Neuronal stem cell (in vitro differentiated cells): Measurements from ENCODE around the gene MARCHF3.

Source experiments
- DNase-seq: peaks from one replicate; pipeline ENCODE4 v3.0.0-alpha.2; 2013; ENCODE audit warnings: low spot score
- H2AFZ ChIP-seq: one replicate; pipeline ENCODE4 v1.6.1; 2013; ENCODE audit warnings: mild to moderate bottlenecking, low read length, inconsistent platforms
- H2AK5ac ChIP-seq: 2 replicates; pipeline ENCODE4 v1.6.1; 2013; ENCODE audit warnings: low read depth, mild to moderate bottlenecking, inconsistent platforms, low read length, moderate library complexity, mixed read lengths
- H2BK120ac ChIP-seq: 2 replicates; pipeline ENCODE4 v1.6.1; 2013; ENCODE audit warnings: low read depth, mild to moderate bottlenecking, inconsistent platforms, low read length, moderate library complexity, mixed read lengths
- H2BK12ac ChIP-seq: one replicate; pipeline ENCODE4 v1.6.1; 2013; ENCODE audit warnings: low read length, inconsistent platforms
- H2BK15ac ChIP-seq: 2 replicates; pipeline ENCODE4 v1.6.1; 2013; ENCODE audit warnings: mild to moderate bottlenecking, low read length, inconsistent platforms, mixed read lengths
- H2BK5ac ChIP-seq: one replicate; pipeline ENCODE4 v1.6.1; 2013; ENCODE audit warnings: inconsistent platforms, mild to moderate bottlenecking, low read length, moderate library complexity
- H3K14ac ChIP-seq: one replicate; pipeline ENCODE4 v1.6.1; 2013; ENCODE audit warnings: low read length, inconsistent platforms
- H3K18ac ChIP-seq: 2 replicates; pipeline ENCODE4 v1.6.1; 2013; ENCODE audit warnings: low read length, inconsistent platforms
- H3K23ac ChIP-seq: 2 replicates; pipeline ENCODE4 v1.6.1; 2013; ENCODE audit warnings: low read depth, mild to moderate bottlenecking, mixed read lengths, low read length, inconsistent platforms; ENCODE audit not compliant: poor library complexity
- H3K27ac ChIP-seq: replicated peaks from 3 replicates; pipeline ENCODE4 v1.5.1; 2013; ENCODE audit warnings: low read length, inconsistent platforms
- H3K27me3 ChIP-seq, 3 experiments: 2 replicates each; pipeline ENCODE4 v1.6.1; 2013; ENCODE audit warnings: low read length in 3 of 3, mild to moderate bottlenecking in 2 of 3, inconsistent platforms in 1 of 3, low read depth in 1 of 3, mixed read lengths in 1 of 3, moderate library complexity in 1 of 3; ENCODE audit not compliant: control insufficient read depth in 3 of 3, insufficient read depth in 3 of 3
- H3K36me3 ChIP-seq, 2 donors: replicated peaks in 1 of 2; 2 replicates each; pipeline ENCODE4 v1.6.1; 2013; ENCODE audit warnings: low read length in 2 of 2; ENCODE audit not compliant: control insufficient read depth in 2 of 2, insufficient read depth in 2 of 2
- H3K4ac ChIP-seq: 2 replicates; pipeline ENCODE4 v1.6.1; 2013; ENCODE audit warnings: inconsistent platforms, mild to moderate bottlenecking, low read length, moderate library complexity
- H3K4me1 ChIP-seq, 2 donors: 1 replicate in 1 of 2; 2 replicates in 1 of 2; pipeline ENCODE4 v1.6.1; 2013; ENCODE audit warnings: low read length in 2 of 2, low read depth in 1 of 2; ENCODE audit not compliant: control insufficient read depth in 2 of 2, insufficient read depth in 1 of 2
- H3K4me2 ChIP-seq: one replicate; pipeline ENCODE4 v1.6.1; 2013; ENCODE audit warnings: mild to moderate bottlenecking, low read length, inconsistent platforms; ENCODE audit not compliant: insufficient read depth, poor library complexity, severe bottlenecking
- H3K4me3 ChIP-seq, 2 donors: 2 replicates each; pipeline ENCODE4 v1.5.1; 2013; ENCODE audit warnings: low read length in 2 of 2, mild to moderate bottlenecking in 2 of 2, inconsistent platforms in 1 of 2, moderate library complexity in 1 of 2
- H3K79me1 ChIP-seq: one replicate; pipeline ENCODE4 v1.6.1; 2013; ENCODE audit warnings: low read depth, mild to moderate bottlenecking, inconsistent platforms, low read length, moderate library complexity
- H3K9ac ChIP-seq: one replicate; pipeline ENCODE4 v1.6.1; 2013; ENCODE audit warnings: mild to moderate bottlenecking, low read depth, low read length, inconsistent platforms; ENCODE audit not compliant: poor library complexity
- H3K9me3 ChIP-seq, 2 donors: replicated peaks in 1 of 2; 2 replicates each; pipeline versions ENCODE3 to v1.6.1; 2013; ENCODE audit warnings: low read length in 2 of 2, mild to moderate bottlenecking in 2 of 2, inconsistent platforms in 1 of 2, low read depth in 1 of 2, mixed read lengths in 1 of 2, moderate library complexity in 1 of 2; ENCODE audit not compliant: control insufficient read depth in 2 of 2, insufficient read depth in 1 of 2
- H4K8ac ChIP-seq: one replicate; pipeline ENCODE4 v1.6.1; 2013; ENCODE audit warnings: low read depth, mild to moderate bottlenecking, inconsistent platforms, low read length, moderate library complexity
- H4K91ac ChIP-seq: one replicate; pipeline ENCODE4 v1.6.1; 2013; ENCODE audit warnings: low read length, low read depth, mild to moderate bottlenecking, inconsistent platforms; ENCODE audit not compliant: poor library complexity
- WGBS, 2 donors: extraction: QIAGEN DNeasy Blood & Tissue Kit; methylation state at CpG; one replicate each; pipeline ENCODE4 v1.1.7; 2013; ENCODE audit warnings: missing lambda C conversion rate in 2 of 2, mixed read lengths in 1 of 2; ENCODE audit not compliant: insufficient read length in 2 of 2, insufficient replicate concordance in 1 of 2; ENCODE audit errors: extremely low coverage in 2 of 2; 5-methylcytosine and 5-hydroxymethylcytosine counted together

MARCHF3 gene

GRCh38 chr5:126875303-126875785 lies 155.0 kb downstream of the MARCHF3 start:
- peaks cover 0 to 1% (median 0%) of the 10 kb centered on the region in 3 experiments for H3K27me3 ChIP-seq
- no peak overlapping the region for H2BK12ac ChIP-seq
- H3K4me2 ChIP-seq, result no peak overlapping the region
- no peak overlapping the region for H3K14ac ChIP-seq
- H3K9me3 ChIP-seq, result no peaks in the 10 kb centered on the region
- no peak overlapping the region for H2BK15ac ChIP-seq
- H3K9ac ChIP-seq, result no peak overlapping the region
- H2AFZ ChIP-seq, result no peak overlapping the region
- no peak for DNase-seq
- no peaks in the 10 kb centered on the region for H3K79me1 ChIP-seq
- WGBS, 2 donors, result no CpG with 5 or more reads among the region's 13 CpGs
- peak overlapping the region; percentile 53 for H3K18ac ChIP-seq
- H3K23ac ChIP-seq, result no peak overlapping the region
- H3K27ac ChIP-seq, result no peak overlapping the region
- H2AK5ac ChIP-seq, result peak overlapping the region; percentile 14
- no peak overlapping the region for H4K8ac ChIP-seq
- no peak overlapping the region for H2BK120ac ChIP-seq
- H4K91ac ChIP-seq, result no peak overlapping the region
- no peak overlapping the region for H3K4ac ChIP-seq
- no peaks in the 10 kb centered on the region for H3K36me3 ChIP-seq
- no peak overlapping the region for H3K4me3 ChIP-seq
- peaks cover 7 to 12% of the 10 kb centered on the region in 2 donors for H3K4me1 ChIP-seq
- H2BK5ac ChIP-seq, result peak overlapping the region; percentile 91

GRCh38 chr5:126872561-126873354 lies 157.6 kb downstream of the MARCHF3 start:
- Histone ChIP-seq H3K18ac (no peak overlapping the region), H2AK5ac (no peak overlapping the region), H3K36me3 (no peaks in the 10 kb centered on the region), H3K79me1 (no peaks in the 10 kb centered on the region), H3K4me1 (peaks cover 13 to 29% of the 10 kb centered on the region in 2 donors), H2BK5ac (no peak overlapping the region), H3K27me3 (peaks cover 0 to 1% (median 0%) of the 10 kb centered on the region in 3 experiments), H3K27ac (no peak overlapping the region), H2BK15ac (no peak overlapping the region), H4K8ac (no peak overlapping the region), H3K14ac (no peak overlapping the region), H3K4ac (no peak overlapping the region), H3K9ac (no peak overlapping the region), H2BK120ac (no peak overlapping the region), H3K4me2 (no peak overlapping the region), H2AFZ (no peak overlapping the region), H3K9me3 (no peaks in the 10 kb centered on the region), H4K91ac (no peak overlapping the region), H3K23ac (no peak overlapping the region), H2BK12ac (no peak overlapping the region), H3K4me3 (no peak overlapping the region)
- no peak for DNase-seq
- no CpG with 5 or more reads among the region's 11 CpGs for WGBS, 2 donors

DNA sequence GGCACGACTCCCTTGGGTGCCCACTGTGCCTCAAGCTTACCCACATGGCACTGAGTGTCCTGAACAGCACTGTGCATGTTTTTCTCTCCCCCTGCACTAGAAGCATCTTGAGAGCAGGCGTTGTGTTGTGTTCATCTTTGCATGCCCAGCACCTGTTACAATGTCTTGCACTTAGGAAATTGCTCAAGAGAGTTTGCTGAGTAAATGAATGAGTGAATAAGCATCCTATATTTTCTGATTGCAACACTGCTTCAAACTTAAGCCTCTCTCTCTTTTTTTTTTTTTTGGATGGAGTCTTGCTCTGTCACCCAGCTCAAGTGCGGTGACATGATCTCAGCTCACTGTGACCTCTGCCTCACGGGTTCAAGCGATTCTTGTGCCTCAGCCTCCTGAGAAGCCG lies 158.9 kb downstream of the MARCHF3 start:
- Histone ChIP-seq H3K4me3 (no peak overlapping the region), H4K91ac (no peak overlapping the region), H2BK15ac (no peak overlapping the region), H3K18ac (peak overlapping the region; percentile 16), H3K4ac (no peak overlapping the region), H4K8ac (no peak overlapping the region), H3K4me1 (peaks cover 13 to 24% of the 10 kb centered on the region in 2 donors), H2BK12ac (no peak overlapping the region), H3K4me2 (no peak overlapping the region), H3K23ac (peak overlapping the region; percentile 70), H2BK120ac (no peak overlapping the region), H3K9me3 (no peaks in the 10 kb centered on the region), H3K14ac (no peak overlapping the region), H2AK5ac (no peak overlapping the region), H3K36me3 (no peaks in the 10 kb centered on the region), H2AFZ (no peak overlapping the region), H3K79me1 (no peaks in the 10 kb centered on the region), H3K9ac (peak overlapping the region; percentile 9), H3K27me3 (no peaks in the 10 kb centered on the region), H3K27ac (no peak overlapping the region), H2BK5ac (no peak overlapping the region)
- no peak for DNase-seq
- WGBS, 2 donors, result no CpG with 5 or more reads among the region's 6 CpGs

DNA sequence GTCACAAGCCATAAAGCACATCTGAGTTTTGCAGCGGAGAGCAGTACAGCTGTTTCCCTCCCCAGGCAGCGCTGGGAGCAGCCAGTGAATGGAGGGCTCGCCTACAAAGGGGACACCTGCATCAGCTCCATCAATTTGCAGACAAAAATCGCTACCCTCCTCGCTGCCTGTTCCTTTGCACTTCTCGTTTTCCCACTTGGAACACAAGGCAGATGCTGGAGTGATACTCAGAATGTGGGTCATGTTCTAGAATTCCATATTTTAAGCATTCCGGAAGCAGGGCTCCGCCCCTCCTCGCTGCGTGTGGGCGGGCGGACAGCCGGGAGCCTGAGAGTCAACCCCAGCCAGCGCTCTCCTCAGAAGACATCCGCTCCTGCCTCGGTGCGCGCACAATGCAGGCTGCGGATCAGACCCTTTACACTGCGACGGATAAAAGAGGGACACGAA lies 161.3 kb downstream of the MARCHF3 start:
- peaks cover 8 to 21% of the 10 kb centered on the region in 2 donors for H3K4me1 ChIP-seq
- H3K4me3 ChIP-seq, result peak overlapping the region; percentile 50 to 72
- DNase-seq, result peak; percentile 24

More for the DNA sequence above, 161.3 kb downstream of the MARCHF3 start:
- H3K9ac ChIP-seq, result no peak overlapping the region
- H3K36me3 ChIP-seq, result peaks cover 0 to 6% of the 10 kb centered on the region in 2 donors
- H3K4me2 ChIP-seq, result peak overlapping the region; percentile 77
- H2BK120ac ChIP-seq, result no peak overlapping the region
- no CpG with 5 or more reads among the region's 22 CpGs for WGBS, 2 donors
- H2BK12ac ChIP-seq, result no peak overlapping the region
- H4K91ac ChIP-seq, result no peak overlapping the region
- H3K14ac ChIP-seq, result no peak overlapping the region
- H2AK5ac ChIP-seq, result no peak overlapping the region
- H2BK5ac ChIP-seq, result no peak overlapping the region
- H3K4ac ChIP-seq, result no peak overlapping the region
- no peaks in the 10 kb centered on the region for H3K79me1 ChIP-seq
- no peak overlapping the region for H3K23ac ChIP-seq
- no peak overlapping the region for H2BK15ac ChIP-seq
- peak overlapping the region; percentile 47 for H3K27ac ChIP-seq
- no peaks in the 10 kb centered on the region for H3K27me3 ChIP-seq
- no peaks in the 10 kb centered on the region for H3K9me3 ChIP-seq
- H2AFZ ChIP-seq, result peak overlapping the region; percentile 89
- no peak overlapping the region for H3K18ac ChIP-seq
- no peak overlapping the region for H4K8ac ChIP-seq
